ENCODE data around the gene MRPS24.
"Not testable (repeated sequence)": the region's sequence is repeated elsewhere in the genome, so short reads cannot be mapped to it uniquely, and the experiment has no call there.

MRPS24 gene

DNA sequence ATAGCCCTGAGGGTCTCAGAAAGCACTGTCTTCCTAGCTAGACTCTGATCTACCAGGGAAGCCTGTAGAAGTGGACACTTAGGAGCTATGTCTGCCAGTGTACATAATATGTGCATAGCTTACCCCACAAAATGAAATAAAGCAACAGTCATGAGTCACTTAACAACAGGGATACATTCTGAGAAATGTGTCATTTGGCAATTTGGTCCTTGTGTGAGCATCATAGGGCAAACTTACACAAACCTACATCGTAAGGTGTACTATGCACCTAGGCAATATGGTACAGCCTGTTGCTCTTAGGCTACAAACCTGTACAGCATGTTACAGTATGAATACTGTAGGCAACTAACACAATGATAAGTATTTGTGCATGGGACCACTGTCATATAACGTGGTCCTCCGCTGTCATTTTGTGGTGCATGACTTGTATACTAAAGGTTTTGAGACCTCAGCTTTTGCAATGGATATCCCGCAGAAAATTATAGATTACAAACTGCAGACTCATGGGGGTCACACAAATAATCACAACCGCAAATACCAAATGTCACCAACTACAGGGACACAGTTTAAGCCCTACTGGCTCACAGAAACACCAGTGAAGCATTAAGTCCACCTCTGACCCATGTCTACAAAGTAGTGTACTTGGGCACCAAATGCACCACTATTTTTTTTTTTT lies 35.4 kb upstream of the MRPS24 start:
- no peak overlapping the region for H3K4me3 ChIP-seq (ENCODE audit: low read depth, low read length)
- TF ChIP-seq, protein P1, sequence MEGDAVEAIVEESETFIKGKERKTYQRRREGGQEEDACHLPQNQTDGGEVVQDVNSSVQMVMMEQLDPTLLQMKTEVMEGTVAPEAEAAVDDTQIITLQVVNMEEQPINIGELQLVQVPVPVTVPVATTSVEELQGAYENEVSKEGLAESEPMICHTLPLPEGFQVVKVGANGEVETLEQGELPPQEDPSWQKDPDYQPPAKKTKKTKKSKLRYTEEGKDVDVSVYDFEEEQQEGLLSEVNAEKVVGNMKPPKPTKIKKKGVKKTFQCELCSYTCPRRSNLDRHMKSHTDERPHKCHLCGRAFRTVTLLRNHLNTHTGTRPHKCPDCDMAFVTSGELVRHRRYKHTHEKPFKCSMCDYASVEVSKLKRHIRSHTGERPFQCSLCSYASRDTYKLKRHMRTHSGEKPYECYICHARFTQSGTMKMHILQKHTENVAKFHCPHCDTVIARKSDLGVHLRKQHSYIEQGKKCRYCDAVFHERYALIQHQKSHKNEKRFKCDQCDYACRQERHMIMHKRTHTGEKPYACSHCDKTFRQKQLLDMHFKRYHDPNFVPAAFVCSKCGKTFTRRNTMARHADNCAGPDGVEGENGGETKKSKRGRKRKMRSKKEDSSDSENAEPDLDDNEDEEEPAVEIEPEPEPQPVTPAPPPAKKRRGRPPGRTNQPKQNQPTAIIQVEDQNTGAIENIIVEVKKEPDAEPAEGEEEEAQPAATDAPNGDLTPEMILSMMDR (IDR thresholded peaks at IDR 0.05; ENCODE audit: insufficient read depth, low read depth, low read length, missing control alignments), result no peak
- no peak for DNase-seq (ENCODE audit: low read depth)

DNA sequence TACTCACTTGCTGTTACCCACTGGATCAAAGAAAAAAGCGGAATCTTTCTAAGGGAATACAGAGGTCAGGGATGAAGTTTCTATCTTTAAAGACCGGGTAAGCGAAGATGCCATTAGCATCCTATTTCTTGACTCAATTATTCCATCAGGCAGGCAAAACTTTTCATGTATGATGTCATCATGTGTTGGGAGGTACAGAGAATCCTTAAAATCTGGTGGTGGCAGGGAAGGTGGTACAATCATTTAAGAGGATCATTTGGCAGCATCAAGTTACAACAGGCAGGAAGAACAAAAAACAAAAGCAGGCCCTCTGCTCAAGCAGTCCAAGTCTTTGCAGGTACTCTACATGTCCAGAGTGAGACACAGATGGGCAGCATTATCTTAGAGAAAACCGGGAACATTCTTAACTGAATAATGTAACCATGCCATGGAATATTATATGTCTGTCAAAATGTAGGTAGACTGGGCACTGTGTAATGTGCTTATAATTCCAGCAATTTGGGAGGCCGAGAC lies 33.3 kb upstream of the MRPS24 start:
- H3K4me3 ChIP-seq (ENCODE audit: low read depth, low read length), result no peak overlapping the region
- DNase-seq (ENCODE audit: low read depth), result no peak
- TF ChIP-seq, protein P1 (IDR thresholded peaks at IDR 0.05; ENCODE audit: insufficient read depth, low read depth, low read length, missing control alignments), result no peak

DNA sequence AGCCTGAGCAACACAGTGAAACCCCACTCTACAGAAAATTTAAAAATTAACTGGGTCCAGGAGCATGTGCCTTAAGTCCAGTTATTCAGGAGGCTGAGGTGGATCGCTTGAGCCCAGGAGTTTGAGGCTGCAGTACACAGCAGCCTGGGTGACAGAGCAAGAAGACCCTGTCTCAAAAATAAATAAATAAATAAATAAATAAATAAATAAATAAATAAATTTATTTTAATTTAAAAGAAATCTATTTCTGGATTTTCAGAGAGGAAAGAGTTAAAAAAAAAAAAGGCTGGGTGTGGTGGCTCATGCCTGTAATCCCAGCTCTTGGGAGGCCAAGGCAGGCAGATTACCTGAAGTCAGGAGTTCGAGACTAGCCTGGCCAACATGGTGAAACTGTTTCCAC lies 29.3 kb upstream of the MRPS24 start:
- not testable (repeated sequence) for H3K4me3 ChIP-seq (ENCODE audit: low read depth, low read length); DNase-seq (ENCODE audit: low read depth)

DNA sequence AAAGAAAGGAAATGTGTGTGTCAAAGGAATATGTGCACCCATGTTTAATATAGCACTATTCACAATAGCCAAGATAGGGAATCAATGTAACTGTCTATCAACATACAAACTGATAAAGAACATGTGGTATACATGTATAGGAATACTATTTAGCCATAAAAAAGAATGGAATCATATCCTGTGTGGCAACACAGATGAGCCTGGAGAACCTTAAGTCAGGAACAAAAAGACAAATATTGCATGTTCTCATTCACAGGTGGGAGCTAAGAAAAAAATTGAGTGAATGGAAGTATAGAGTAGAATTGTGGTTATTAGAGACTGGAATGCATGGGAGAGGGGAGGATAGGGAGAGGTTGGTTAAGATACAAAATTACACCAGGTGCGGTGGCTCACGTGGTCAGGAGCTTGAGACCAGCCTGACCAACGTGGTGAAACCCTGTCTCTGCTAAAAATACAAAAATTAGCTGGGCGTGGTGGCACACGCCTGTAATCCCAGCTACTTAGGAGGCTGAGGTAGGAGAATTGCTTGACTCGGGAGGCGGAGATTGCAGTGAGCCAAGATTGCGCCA lies 26.6 kb upstream of the MRPS24 start:
- DNase-seq (ENCODE audit: low read depth), result no peak
- H3K4me3 ChIP-seq (ENCODE audit: low read depth, low read length), result no peak overlapping the region
- TF ChIP-seq, protein P1 (IDR thresholded peaks at IDR 0.05; ENCODE audit: insufficient read depth, low read depth, low read length, missing control alignments), result no peak

DNA sequence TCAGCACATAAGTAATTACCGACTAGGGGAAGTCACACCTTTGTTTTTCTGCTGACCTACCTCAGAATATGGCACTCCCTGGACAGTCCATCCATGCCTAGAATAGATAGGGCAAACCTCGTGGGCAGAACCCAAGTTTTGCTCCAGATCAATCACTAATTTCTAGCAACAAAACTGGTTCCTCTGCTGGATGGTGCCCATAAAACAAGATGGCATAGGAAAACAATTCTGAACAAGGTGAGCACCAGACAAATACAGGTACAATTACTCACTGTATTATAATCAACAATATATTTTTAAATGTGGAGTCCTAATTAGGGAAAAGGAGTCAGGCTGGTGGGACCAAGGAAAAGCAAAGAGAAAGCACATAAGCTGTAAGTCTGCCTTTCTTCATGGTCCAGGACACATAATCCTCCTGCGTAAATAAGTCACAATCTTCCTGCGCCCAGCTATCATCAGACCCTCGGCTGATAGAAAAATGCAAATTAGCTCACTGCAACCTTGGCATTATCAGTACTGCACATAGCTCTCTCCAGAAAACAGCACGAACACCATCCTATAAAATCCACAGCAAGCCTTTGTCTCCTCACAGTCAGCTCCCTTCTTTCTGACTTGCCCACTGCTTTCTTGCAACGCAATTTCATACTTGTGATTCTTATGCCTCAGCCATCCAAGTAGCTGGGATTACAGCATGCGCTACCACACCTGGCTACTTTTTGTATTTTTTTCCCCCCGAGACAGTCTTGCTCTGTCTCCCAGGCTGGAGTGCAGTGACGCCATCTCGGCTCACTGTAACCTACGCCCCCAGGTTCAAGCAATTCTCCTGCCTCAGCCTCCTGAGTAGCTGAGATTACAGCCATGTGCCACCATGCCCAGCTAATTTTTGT lies 22.0 kb upstream of the MRPS24 start:
- TF ChIP-seq, protein P1 (IDR thresholded peaks at IDR 0.05; ENCODE audit: insufficient read depth, low read depth, low read length, missing control alignments), result no peak
- no peak overlapping the region for H3K4me3 ChIP-seq (ENCODE audit: low read depth, low read length)
- DNase-seq (ENCODE audit: low read depth), result no peak

DNA sequence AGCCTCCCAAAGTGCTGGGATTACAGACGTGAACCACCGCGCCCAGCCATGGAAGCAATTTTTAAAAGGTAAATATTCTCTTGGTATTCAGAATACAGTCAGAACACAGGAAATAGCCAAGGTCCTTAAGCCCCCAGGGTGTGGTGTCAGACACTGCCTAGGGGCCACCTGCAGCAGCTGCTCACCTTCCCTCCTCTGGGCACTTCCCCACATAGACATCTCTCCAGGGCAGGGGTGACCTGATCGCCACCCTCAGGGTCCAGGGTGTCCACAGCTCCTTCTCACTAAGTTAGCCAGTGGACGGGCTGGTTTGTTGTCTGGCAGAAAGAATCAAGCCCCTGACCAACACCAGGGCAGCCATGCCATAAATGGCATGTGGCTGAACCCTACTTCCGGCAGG lies 21.2 kb upstream of the MRPS24 start:
- no peak for DNase-seq (ENCODE audit: low read depth)
- TF ChIP-seq, protein P1 (IDR thresholded peaks at IDR 0.05; ENCODE audit: insufficient read depth, low read depth, low read length, missing control alignments), result no peak
- no peak overlapping the region for H3K4me3 ChIP-seq (ENCODE audit: low read depth, low read length)

All from GM12865 (cell line).